AG10803 (cell line): ENCODE data around the gene KAT8.
A peak's percentile ranks its signal among the peaks of the same experiment; 100 is the strongest.

ENCODE experiments used
- DNase-seq: peaks from one replicate; pipeline ENCODE4 v3.0.0; 2010; ENCODE audit warnings: low read depth
- H3K4me3 ChIP-seq: 2 replicates; pipeline ENCODE4 v1.5.1; 2011; ENCODE audit warnings: mild to moderate bottlenecking, low read length, control low read depth
- CTCF ChIP-seq: conservative IDR thresholded peaks from 2 replicates; pipeline ENCODE4 v1.5.1; 2011; ENCODE audit warnings: mild to moderate bottlenecking, low read length, control low read depth, inconsistent platforms

Gene KAT8

GRCh38 chr16:31108794-31109558 is 8.5 kb upstream of the KAT8 start:
- no peak for DNase-seq
- TF ChIP-seq CTCF, result no peak
- H3K4me3 ChIP-seq, result peak overlapping the region; percentile 74

GRCh38 chr16:31109622-31110021 is 7.8 kb upstream of the KAT8 start:
- no peak for TF ChIP-seq CTCF
- no peak overlapping the region; the same call in 1 of the 2 replicates for H3K4me3 ChIP-seq
- DNase-seq, result no peak

- H3K4me3 ChIP-seq, result no peak overlapping the region; the same call in 1 of the 2 replicates
- TF ChIP-seq CTCF, result no peak
- DNase-seq, result no peak
These were observed 7.1 kb upstream of the KAT8 start for GRCh38 chr16:31110106-31111034.

- DNase-seq, result no peak
- no peak for TF ChIP-seq CTCF
- no peak overlapping the region for H3K4me3 ChIP-seq
These were observed 5.5 kb upstream of the KAT8 start for GRCh38 chr16:31111881-31112466.

- no peak for TF ChIP-seq CTCF
- H3K4me3 ChIP-seq, result no peak overlapping the region
- DNase-seq, result no peak
These were observed 4.8 kb upstream of the KAT8 start for GRCh38 chr16:31112711-31113110.

- DNase-seq, result no peak
- H3K4me3 ChIP-seq, result no peak overlapping the region
- no peak for TF ChIP-seq CTCF
These were observed 4.0 kb upstream of the KAT8 start for GRCh38 chr16:31113121-31114120.
